Loucy (cell line): Measurements from ENCODE around the gene SPINK4.

Source experiments
- EZH2phosphoT487 ChIP-seq: fragments of 200-600 bp; IDR thresholded peaks from 2 replicates; pipeline ENCODE4 v1.6.1; 2018; ENCODE audit warnings: antibody characterized with exemption, mild to moderate bottlenecking, moderate library complexity, borderline replicate concordance
- TF ChIP-seq, protein P1 (sequence below): fragments of 200-600 bp; sonication (generic); conservative IDR thresholded peaks from 2 replicates; pipeline ENCODE4 v1.5.1; 2014; ENCODE audit warnings: mild to moderate bottlenecking, antibody characterized with exemption, low read length

DNA sequence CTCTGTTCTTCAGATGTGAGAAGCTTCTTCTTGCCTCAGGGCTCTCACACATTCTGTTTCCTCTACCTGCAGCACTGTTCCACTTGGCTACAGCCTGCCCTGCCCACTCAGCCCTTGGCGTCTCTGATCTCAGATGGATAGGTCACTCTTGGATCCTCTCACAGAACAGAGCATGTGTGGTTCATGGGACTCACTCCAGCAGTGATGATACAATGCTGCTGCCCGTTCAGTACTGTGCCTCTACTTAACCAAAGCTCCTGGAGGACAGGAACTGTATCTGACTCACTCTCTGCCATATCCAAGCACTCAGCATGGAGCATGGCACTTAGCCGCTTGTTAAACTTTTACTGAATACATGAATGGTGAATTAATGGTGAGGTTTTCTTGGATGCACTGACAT lies 3.4 kb upstream of the SPINK4 start:
- TF ChIP-seq, protein P1, sequence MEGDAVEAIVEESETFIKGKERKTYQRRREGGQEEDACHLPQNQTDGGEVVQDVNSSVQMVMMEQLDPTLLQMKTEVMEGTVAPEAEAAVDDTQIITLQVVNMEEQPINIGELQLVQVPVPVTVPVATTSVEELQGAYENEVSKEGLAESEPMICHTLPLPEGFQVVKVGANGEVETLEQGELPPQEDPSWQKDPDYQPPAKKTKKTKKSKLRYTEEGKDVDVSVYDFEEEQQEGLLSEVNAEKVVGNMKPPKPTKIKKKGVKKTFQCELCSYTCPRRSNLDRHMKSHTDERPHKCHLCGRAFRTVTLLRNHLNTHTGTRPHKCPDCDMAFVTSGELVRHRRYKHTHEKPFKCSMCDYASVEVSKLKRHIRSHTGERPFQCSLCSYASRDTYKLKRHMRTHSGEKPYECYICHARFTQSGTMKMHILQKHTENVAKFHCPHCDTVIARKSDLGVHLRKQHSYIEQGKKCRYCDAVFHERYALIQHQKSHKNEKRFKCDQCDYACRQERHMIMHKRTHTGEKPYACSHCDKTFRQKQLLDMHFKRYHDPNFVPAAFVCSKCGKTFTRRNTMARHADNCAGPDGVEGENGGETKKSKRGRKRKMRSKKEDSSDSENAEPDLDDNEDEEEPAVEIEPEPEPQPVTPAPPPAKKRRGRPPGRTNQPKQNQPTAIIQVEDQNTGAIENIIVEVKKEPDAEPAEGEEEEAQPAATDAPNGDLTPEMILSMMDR = no peak
- no peak for TF ChIP-seq EZH2phosphoT487
